ENCODE data around the gene IL17RA.
"Not testable (repeated sequence)": the region's sequence is repeated elsewhere in the genome, so short reads cannot be mapped to it uniquely, and the experiment has no call there.

Gene IL17RA

GRCh38 chr22:17143101-17143500 lies 58.3 kb downstream of the IL17RA start:
- peaks cover 47% of the 10 kb centered on the region for H3K36me3 Mint-ChIP-seq
- H3K4me1 Mint-ChIP-seq = peaks cover 11% of the 10 kb centered on the region
- no peaks in the 10 kb centered on the region for H3K27me3 Mint-ChIP-seq
- no peaks in the 10 kb centered on the region for H3K9me3 Mint-ChIP-seq
- H3K4me3 Mint-ChIP-seq = no peak overlapping the region
- ATAC-seq = no peak
- H3K27ac Mint-ChIP-seq = no peak overlapping the region

GRCh38 chr22:17143826-17144225 lies 59.0 kb downstream of the IL17RA start:
- Mint-ChIP-seq H3K36me3 (peaks cover 43% of the 10 kb centered on the region), H3K9me3 (no peaks in the 10 kb centered on the region), H3K4me1 (peaks cover 11% of the 10 kb centered on the region), H3K27me3 (no peaks in the 10 kb centered on the region), H3K27ac (no peak overlapping the region), H3K4me3 (no peak overlapping the region)
- no peak for ATAC-seq

- Mint-ChIP-seq H3K36me3 (peaks cover 42% of the 10 kb centered on the region), H3K27me3 (no peaks in the 10 kb centered on the region), H3K27ac (no peak overlapping the region), H3K9me3 (no peaks in the 10 kb centered on the region), H3K4me1 (peaks cover 11% of the 10 kb centered on the region), H3K4me3 (no peak overlapping the region)
- no peak for ATAC-seq
These were observed 60.4 kb downstream of the IL17RA start for GRCh38 chr22:17145021-17145680.

- H3K9me3 Mint-ChIP-seq, ATAC-seq, H3K27me3 Mint-ChIP-seq, H3K4me3 Mint-ChIP-seq: not testable (repeated sequence)
- Mint-ChIP-seq H3K4me1 (peaks cover 18% of the 10 kb centered on the region), H3K27ac (peak overlapping the region; percentile 67), H3K36me3 (peaks cover 29% of the 10 kb centered on the region)
These were observed 62.7 kb downstream of the IL17RA start for GRCh38 chr22:17147458-17147857.

- Mint-ChIP-seq H3K4me1 (peaks cover 19% of the 10 kb centered on the region), H3K27ac (no peak overlapping the region), H3K4me3 (no peak overlapping the region), H3K9me3 (no peaks in the 10 kb centered on the region), H3K27me3 (no peaks in the 10 kb centered on the region), H3K36me3 (peaks cover 16% of the 10 kb centered on the region)
- ATAC-seq = no peak
These were observed 64.4 kb downstream of the IL17RA start for GRCh38 chr22:17149076-17149815.

GRCh38 chr22:17152340-17152739 lies 67.5 kb downstream of the IL17RA start:
- H3K4me3 Mint-ChIP-seq = no peak overlapping the region
- H3K27ac Mint-ChIP-seq = no peak overlapping the region
- peaks cover 28% of the 10 kb centered on the region for H3K4me1 Mint-ChIP-seq
- H3K9me3 Mint-ChIP-seq = no peaks in the 10 kb centered on the region
- peaks cover 14% of the 10 kb centered on the region for H3K36me3 Mint-ChIP-seq
- no peak for ATAC-seq
- H3K27me3 Mint-ChIP-seq = no peaks in the 10 kb centered on the region

GRCh38 chr22:17152971-17153370 lies 68.2 kb downstream of the IL17RA start:
- H3K4me1 Mint-ChIP-seq = peaks cover 23% of the 10 kb centered on the region
- peaks cover 7% of the 10 kb centered on the region for H3K36me3 Mint-ChIP-seq
- no peak overlapping the region for H3K27ac Mint-ChIP-seq
- H3K4me3 Mint-ChIP-seq = no peak overlapping the region
- ATAC-seq = no peak
- no peaks in the 10 kb centered on the region for H3K9me3 Mint-ChIP-seq
- no peaks in the 10 kb centered on the region for H3K27me3 Mint-ChIP-seq

- no peak for ATAC-seq
- H3K27me3 Mint-ChIP-seq = no peaks in the 10 kb centered on the region
- H3K9me3 Mint-ChIP-seq = no peaks in the 10 kb centered on the region
- H3K27ac Mint-ChIP-seq = no peak overlapping the region
- H3K36me3 Mint-ChIP-seq = peaks cover 7% of the 10 kb centered on the region
- H3K4me1 Mint-ChIP-seq = peaks cover 31% of the 10 kb centered on the region
- no peak overlapping the region for H3K4me3 Mint-ChIP-seq
These were observed 71.1 kb downstream of the IL17RA start for GRCh38 chr22:17155941-17156340.

GRCh38 chr22:17157714-17158113 lies 72.9 kb downstream of the IL17RA start:
- Mint-ChIP-seq H3K4me3 (peak overlapping the region; percentile 85), H3K9me3 (no peaks in the 10 kb centered on the region), H3K4me1 (peaks cover 23% of the 10 kb centered on the region), H3K27me3 (no peaks in the 10 kb centered on the region), H3K27ac (no peak overlapping the region), H3K36me3 (no peaks in the 10 kb centered on the region)
- ATAC-seq = no peak

- peak overlapping the region; percentile 84 for H3K27ac Mint-ChIP-seq
These were observed 73.4 kb downstream of the IL17RA start for GRCh38 chr22:17158176-17158567.

GRCh38 chr22:17158568-17159503 lies 74.0 kb downstream of the IL17RA start, which contains the start of gene HDHD5:
HDHD5 (minus strand) TSS chr22:17159277; CDS start chr22:17159251, 26 bp downstream.
- Mint-ChIP-seq H3K9me3 (no peaks in the 10 kb centered on the region), H3K4me3 (peak within 1 kb of the TSS; percentile 85)

More at GRCh38 chr22:17158176-17158567, 73.4 kb downstream of the IL17RA start:
- Mint-ChIP-seq H3K4me3 (peak overlapping the region; percentile 85), H3K9me3 (no peaks in the 10 kb centered on the region), H3K36me3 (no peaks in the 10 kb centered on the region), H3K27me3 (no peaks in the 10 kb centered on the region), H3K4me1 (peaks cover 23% of the 10 kb centered on the region)
- no peak for ATAC-seq

GRCh38 chr22:17159504-17159951 lies 74.7 kb downstream of the IL17RA start:
- peak; percentile 52 for ATAC-seq
- H3K36me3 Mint-ChIP-seq = no peaks in the 10 kb centered on the region
- no peaks in the 10 kb centered on the region for H3K27me3 Mint-ChIP-seq
- peak overlapping the region; percentile 84 for H3K27ac Mint-ChIP-seq
- H3K9me3 Mint-ChIP-seq = no peaks in the 10 kb centered on the region
- H3K4me3 Mint-ChIP-seq = peak overlapping the region; percentile 85
- peaks cover 23% of the 10 kb centered on the region for H3K4me1 Mint-ChIP-seq

More at GRCh38 chr22:17158568-17159503, 74.0 kb downstream of the IL17RA start, which contains the start of gene HDHD5:
- Mint-ChIP-seq H3K27me3 (no peaks in the 10 kb centered on the region), H3K27ac (peak within 1 kb of the TSS; percentile 84), H3K36me3 (no peaks in the 10 kb centered on the region), H3K4me1 (peaks cover 23% of the 10 kb centered on the region)
- peak; percentile 95 for ATAC-seq

GRCh38 chr22:17161991-17162390 lies 77.2 kb downstream of the IL17RA start:
- Mint-ChIP-seq H3K27me3 (no peaks in the 10 kb centered on the region), H3K4me3 (no peak overlapping the region)

GRCh38 chr22:17162731-17163130 lies 77.9 kb downstream of the IL17RA start:
- Mint-ChIP-seq H3K4me3 (no peak overlapping the region), H3K9me3 (no peaks in the 10 kb centered on the region), H3K27me3 (no peaks in the 10 kb centered on the region), H3K36me3 (no peaks in the 10 kb centered on the region), H3K27ac (no peak overlapping the region), H3K4me1 (peaks cover 8% of the 10 kb centered on the region)
- no peak for ATAC-seq

More at GRCh38 chr22:17161991-17162390, 77.2 kb downstream of the IL17RA start:
- ATAC-seq = no peak
- H3K9me3 Mint-ChIP-seq = no peaks in the 10 kb centered on the region
- H3K36me3 Mint-ChIP-seq = no peaks in the 10 kb centered on the region
- no peak overlapping the region for H3K27ac Mint-ChIP-seq
- peaks cover 8% of the 10 kb centered on the region for H3K4me1 Mint-ChIP-seq
